ENCODE measurements around the gene CERS4.
"Not testable (repeated sequence)": the region's sequence is repeated elsewhere in the genome, so short reads cannot be mapped to it uniquely, and the experiment has no call there.

CERS4 gene

DNA sequence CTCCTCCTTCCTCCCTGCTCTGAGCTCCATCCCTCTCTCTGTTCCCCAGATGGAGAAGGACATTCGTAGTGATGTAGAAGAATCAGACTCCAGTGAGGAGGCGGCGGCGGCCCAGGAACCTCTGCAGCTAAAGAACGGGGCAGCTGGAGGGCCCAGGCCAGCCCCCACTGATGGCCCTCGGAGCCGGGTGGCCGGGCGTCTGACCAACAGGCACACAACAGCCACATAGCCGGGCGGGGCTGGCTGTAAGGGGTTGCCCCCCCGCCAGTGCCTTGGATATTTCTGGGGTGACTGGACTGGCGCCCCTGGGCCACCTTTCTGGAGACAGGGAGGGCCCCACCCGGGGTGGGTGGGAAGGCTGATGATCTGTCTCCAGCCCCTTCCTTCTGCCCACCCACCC, 52.7 kb downstream of the CERS4 start:
- Histone ChIP-seq H3K27me3 (ENCODE audit: control insufficient read depth, low read length) (0 out of 2 replicates have a peak, but pooled peaks cover 2% of the 10 kb centered on the region), H3K36me3 (ENCODE audit: control insufficient read depth, low read length) (no peaks in the 10 kb centered on the region), H4K20me1 (ENCODE audit: control insufficient read depth, insufficient read depth, low read depth, low read length) (0 out of 2 replicates have a peak, but pooled peaks cover 2% of the 10 kb centered on the region), H3K9me3 (ENCODE audit: control insufficient read depth, insufficient read depth, low read length) (no peaks in the 10 kb centered on the region), H3K4me1 (ENCODE audit: control insufficient read depth, low read length) (no peaks in the 10 kb centered on the region), H3K4me3 (ENCODE audit: low read length) (no peak overlapping the region), H3K9me2 (replicated peaks; ENCODE audit: control insufficient read depth, low read length) (no peaks in the 10 kb centered on the region), H3K4me2 (ENCODE audit: low read length) (no peak overlapping the region), H3F3A (ENCODE audit: control insufficient read depth, insufficient read depth) (no peaks in the 10 kb centered on the region), H3K79me2 (ENCODE audit: control insufficient read depth, low read length) (no peaks in the 10 kb centered on the region), H3K27ac (ENCODE audit: low read depth, low read length) (no peak overlapping the region)
- TF ChIP-seq, protein P1, sequence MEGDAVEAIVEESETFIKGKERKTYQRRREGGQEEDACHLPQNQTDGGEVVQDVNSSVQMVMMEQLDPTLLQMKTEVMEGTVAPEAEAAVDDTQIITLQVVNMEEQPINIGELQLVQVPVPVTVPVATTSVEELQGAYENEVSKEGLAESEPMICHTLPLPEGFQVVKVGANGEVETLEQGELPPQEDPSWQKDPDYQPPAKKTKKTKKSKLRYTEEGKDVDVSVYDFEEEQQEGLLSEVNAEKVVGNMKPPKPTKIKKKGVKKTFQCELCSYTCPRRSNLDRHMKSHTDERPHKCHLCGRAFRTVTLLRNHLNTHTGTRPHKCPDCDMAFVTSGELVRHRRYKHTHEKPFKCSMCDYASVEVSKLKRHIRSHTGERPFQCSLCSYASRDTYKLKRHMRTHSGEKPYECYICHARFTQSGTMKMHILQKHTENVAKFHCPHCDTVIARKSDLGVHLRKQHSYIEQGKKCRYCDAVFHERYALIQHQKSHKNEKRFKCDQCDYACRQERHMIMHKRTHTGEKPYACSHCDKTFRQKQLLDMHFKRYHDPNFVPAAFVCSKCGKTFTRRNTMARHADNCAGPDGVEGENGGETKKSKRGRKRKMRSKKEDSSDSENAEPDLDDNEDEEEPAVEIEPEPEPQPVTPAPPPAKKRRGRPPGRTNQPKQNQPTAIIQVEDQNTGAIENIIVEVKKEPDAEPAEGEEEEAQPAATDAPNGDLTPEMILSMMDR (IDR thresholded peaks at IDR 0.05; ENCODE audit: low read depth, low read length, poor library complexity, severe bottlenecking): no peak
- TF ChIP-seq EZH2phosphoT487 (IDR thresholded peaks at IDR 0.05; ENCODE audit: borderline replicate concordance, low read length): no peak

DNA sequence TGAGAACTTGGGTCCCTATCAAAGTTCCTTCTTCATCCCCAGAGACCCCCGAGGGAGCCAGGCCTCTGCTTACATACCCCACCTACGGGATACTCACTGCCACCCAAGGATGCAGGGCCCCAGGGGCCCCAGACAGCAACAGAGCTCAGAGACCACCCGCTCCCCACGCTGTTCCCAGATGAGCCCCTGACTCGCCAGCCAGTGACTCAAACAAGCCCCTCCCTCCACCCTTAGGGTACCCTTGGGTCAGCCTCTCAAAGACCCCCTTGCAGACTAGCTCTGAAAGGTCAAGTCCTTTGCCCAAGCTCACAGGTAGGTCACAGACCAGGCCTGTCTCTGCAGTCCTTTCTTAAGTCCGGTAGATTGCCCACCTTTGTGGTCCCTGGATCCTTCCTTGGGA, 53.3 kb downstream of the CERS4 start:
- Histone ChIP-seq H3F3A (ENCODE audit: control insufficient read depth, insufficient read depth) (no peaks in the 10 kb centered on the region), H3K27ac (ENCODE audit: low read depth, low read length) (no peak overlapping the region)

DNA sequence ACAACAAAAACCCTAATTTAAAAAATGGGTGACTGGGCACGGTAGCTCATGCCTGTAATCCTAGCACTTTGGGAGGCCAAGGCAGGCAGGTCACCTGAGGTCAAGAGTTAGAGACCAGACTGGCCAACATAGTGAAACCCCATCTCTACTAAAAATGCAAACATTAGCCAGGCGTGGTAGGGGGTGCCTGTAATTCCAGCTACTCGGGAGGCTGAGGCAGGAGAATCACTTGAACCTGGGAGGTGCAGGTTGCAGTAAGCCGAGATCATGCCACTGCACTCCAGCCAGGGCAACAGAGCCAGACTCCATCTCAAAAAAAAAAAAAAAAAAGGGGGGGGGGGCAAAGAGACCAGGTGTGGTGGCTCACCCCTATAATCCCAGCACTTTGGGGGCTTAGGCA, 55.1 kb downstream of the CERS4 start:
- H3K4me2 ChIP-seq (ENCODE audit: low read length); H3K27me3 ChIP-seq (ENCODE audit: control insufficient read depth, low read length); H3K27ac ChIP-seq (ENCODE audit: low read depth, low read length); H3K9me2 ChIP-seq (replicated peaks; ENCODE audit: control insufficient read depth, low read length); H3K36me3 ChIP-seq (ENCODE audit: control insufficient read depth, low read length); H3K4me3 ChIP-seq (ENCODE audit: low read length); H4K20me1 ChIP-seq (ENCODE audit: control insufficient read depth, insufficient read depth, low read depth, low read length); H3K79me2 ChIP-seq (ENCODE audit: control insufficient read depth, low read length); H3F3A ChIP-seq (ENCODE audit: control insufficient read depth, insufficient read depth); H3K9me3 ChIP-seq (ENCODE audit: control insufficient read depth, insufficient read depth, low read length): not testable (repeated sequence)
- peaks cover 19% of the 10 kb centered on the region for H3K4me1 ChIP-seq (ENCODE audit: control insufficient read depth, low read length)

More for the DNA sequence above, 53.3 kb downstream of the CERS4 start:
- Histone ChIP-seq H4K20me1 (ENCODE audit: control insufficient read depth, insufficient read depth, low read depth, low read length) (0 out of 2 replicates have a peak, but pooled peaks cover 2% of the 10 kb centered on the region), H3K4me2 (ENCODE audit: low read length) (no peak overlapping the region), H3K4me3 (ENCODE audit: low read length) (no peak overlapping the region), H3K4me1 (ENCODE audit: control insufficient read depth, low read length) (peaks cover under 1% of the 10 kb centered on the region), H3K79me2 (ENCODE audit: control insufficient read depth, low read length) (no peaks in the 10 kb centered on the region), H3K9me2 (replicated peaks; ENCODE audit: control insufficient read depth, low read length) (no peaks in the 10 kb centered on the region), H3K9me3 (ENCODE audit: control insufficient read depth, insufficient read depth, low read length) (no peaks in the 10 kb centered on the region), H3K27me3 (ENCODE audit: control insufficient read depth, low read length) (0 out of 2 replicates have a peak, but pooled peaks cover 2% of the 10 kb centered on the region), H3K36me3 (ENCODE audit: control insufficient read depth, low read length) (no peaks in the 10 kb centered on the region)
- no peak for TF ChIP-seq EZH2phosphoT487 (IDR thresholded peaks at IDR 0.05; ENCODE audit: borderline replicate concordance, low read length)
- TF ChIP-seq, protein P1 (IDR thresholded peaks at IDR 0.05; ENCODE audit: low read depth, low read length, poor library complexity, severe bottlenecking): no peak

DNA sequence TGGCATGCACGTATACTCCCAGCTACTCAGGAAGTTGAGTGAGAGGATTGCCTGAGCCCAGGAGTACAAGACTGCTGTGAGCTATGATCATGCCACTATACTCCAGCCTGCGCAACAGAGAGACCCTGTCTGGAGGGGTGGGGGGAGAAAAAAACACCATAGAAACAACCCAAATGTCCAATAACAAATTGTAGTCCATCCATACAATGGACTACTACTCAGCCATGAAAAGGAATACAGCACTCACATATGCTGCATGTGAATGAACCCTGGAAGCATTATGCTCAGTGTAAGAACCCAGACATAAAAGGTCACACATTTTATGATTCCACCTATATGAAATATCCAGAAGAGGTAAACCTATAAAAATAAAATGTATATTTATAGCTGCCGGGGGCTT, 56.7 kb downstream of the CERS4 start:
- no peak for TF ChIP-seq EZH2phosphoT487 (IDR thresholded peaks at IDR 0.05; ENCODE audit: borderline replicate concordance, low read length)
- TF ChIP-seq, protein P1 (IDR thresholded peaks at IDR 0.05; ENCODE audit: low read depth, low read length, poor library complexity, severe bottlenecking): no peak
- peaks cover 12% of the 10 kb centered on the region for H3F3A ChIP-seq (ENCODE audit: control insufficient read depth, insufficient read depth)
- no peak overlapping the region for H3K4me3 ChIP-seq (ENCODE audit: low read length)
- H3K79me2 ChIP-seq (ENCODE audit: control insufficient read depth, low read length): no peaks in the 10 kb centered on the region
- H3K27ac ChIP-seq (ENCODE audit: low read depth, low read length): no peak overlapping the region
- H4K20me1 ChIP-seq (ENCODE audit: control insufficient read depth, insufficient read depth, low read depth, low read length): 0 out of 2 replicates have a peak, but pooled peaks cover 2% of the 10 kb centered on the region
- H3K36me3 ChIP-seq (ENCODE audit: control insufficient read depth, low read length): no peaks in the 10 kb centered on the region
- H3K4me1 ChIP-seq (ENCODE audit: control insufficient read depth, low read length): peaks cover 27% of the 10 kb centered on the region
- peaks cover 6% of the 10 kb centered on the region; the same call in 1 of the 2 replicates for H3K27me3 ChIP-seq (ENCODE audit: control insufficient read depth, low read length)
- H3K9me3 ChIP-seq (ENCODE audit: control insufficient read depth, insufficient read depth, low read length): no peaks in the 10 kb centered on the region
- H3K9me2 ChIP-seq (replicated peaks; ENCODE audit: control insufficient read depth, low read length): no peaks in the 10 kb centered on the region
- H3K4me2 ChIP-seq (ENCODE audit: low read length): no peak overlapping the region

Measured in DOHH2 (cell line).